ENCODE data around the gene FBP2.
A peak's percentile ranks its signal among the peaks of the same experiment; 100 is the strongest.

The FBP2 gene

GRCh38 chr9:94526271-94526670, 67.4 kb downstream of the FBP2 start:
- FAIRE-seq: no peak
- DNase-seq (ENCODE audit: insufficient read length, low spot score): no peak
- TF ChIP-seq POLR2A (IDR thresholded peaks at IDR 0.05; ENCODE audit: low read depth, low read length): no peak

- no peak for TF ChIP-seq POLR2A (IDR thresholded peaks at IDR 0.05; ENCODE audit: low read depth, low read length)
- DNase-seq (ENCODE audit: insufficient read length, low spot score): no peak
- FAIRE-seq: no peak
Observed at GRCh38 chr9:94525396-94526035, 68.1 kb downstream of the FBP2 start.

GRCh38 chr9:94517254-94517653, 76.4 kb downstream of the FBP2 start:
- no peak for DNase-seq (ENCODE audit: insufficient read length, low spot score)
- TF ChIP-seq POLR2A (IDR thresholded peaks at IDR 0.05; ENCODE audit: low read depth, low read length): no peak
- FAIRE-seq: no peak

GRCh38 chr9:94514722-94515121, 78.9 kb downstream of the FBP2 start:
- FAIRE-seq (no peak), DNase-seq (ENCODE audit: insufficient read length, low spot score) (no peak)
- TF ChIP-seq POLR2A (IDR thresholded peaks at IDR 0.05; ENCODE audit: low read depth, low read length): no peak

GRCh38 chr9:94511955-94512265, 81.7 kb downstream of the FBP2 start:
- FAIRE-seq: no peak
- no peak for TF ChIP-seq POLR2A (IDR thresholded peaks at IDR 0.05; ENCODE audit: low read depth, low read length)

GRCh38 chr9:94511134-94511954, 82.3 kb downstream of the FBP2 start:
- DNase-seq (ENCODE audit: insufficient read length, low spot score) (no peak), FAIRE-seq (peak; percentile 43)
- no peak for TF ChIP-seq POLR2A (IDR thresholded peaks at IDR 0.05; ENCODE audit: low read depth, low read length)

More at GRCh38 chr9:94511955-94512265, 81.7 kb downstream of the FBP2 start:
- DNase-seq (ENCODE audit: insufficient read length, low spot score): no peak

Measured in H54 (cell line).